ENCODE results near the gene DIS3.

- TF ChIP-seq FOXP2 (optimal IDR thresholded peaks at IDR 0.05; ENCODE audit: control extremely low read depth, extremely low read length, insufficient read depth) (no peak), POLR2AphosphoS5 (IDR thresholded peaks at IDR 0.05; ENCODE audit: borderline replicate concordance, low read depth, low read length) (no peak), EZH2 (IDR thresholded peaks at IDR 0.05) (no peak)
Measured at GRCh38 chr13:72757792-72758535, 23.7 kb downstream of the DIS3 start.

Data from SK-N-MC (cell line).